Cerebellar cortex (tissue), 1 donor: ENCODE measurements around the gene GSTA3.
"Not testable (repeated sequence)": the region's sequence is repeated elsewhere in the genome, so short reads cannot be mapped to it uniquely, and the experiment has no call there.

Experiments used
- DNase-seq: peaks from one replicate; pipeline ENCODE4 v3.0.0-alpha.2; 2015; ENCODE audit warnings: low spot score

The GSTA3 gene

DNA sequence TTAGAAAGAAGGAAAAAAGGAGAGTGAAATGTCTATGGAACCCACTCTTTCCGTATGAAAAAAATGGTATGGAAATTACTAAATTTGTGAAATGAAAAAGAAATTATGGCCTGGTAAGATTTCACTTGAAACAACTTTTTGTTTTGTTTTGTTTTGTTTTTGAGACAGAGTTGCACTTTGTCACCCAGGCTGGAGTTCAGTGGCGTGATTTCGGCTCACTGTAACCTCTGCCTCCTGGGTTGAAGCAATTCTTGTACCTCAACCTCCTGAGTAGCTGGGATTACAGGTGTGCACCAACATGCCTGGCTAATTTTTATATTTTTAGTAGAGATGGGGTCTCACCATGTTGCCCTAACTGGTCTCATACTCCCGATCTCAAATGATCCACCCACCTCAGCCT lies 51.1 kb downstream of the GSTA3 start:
- DNase-seq = no peak

DNA sequence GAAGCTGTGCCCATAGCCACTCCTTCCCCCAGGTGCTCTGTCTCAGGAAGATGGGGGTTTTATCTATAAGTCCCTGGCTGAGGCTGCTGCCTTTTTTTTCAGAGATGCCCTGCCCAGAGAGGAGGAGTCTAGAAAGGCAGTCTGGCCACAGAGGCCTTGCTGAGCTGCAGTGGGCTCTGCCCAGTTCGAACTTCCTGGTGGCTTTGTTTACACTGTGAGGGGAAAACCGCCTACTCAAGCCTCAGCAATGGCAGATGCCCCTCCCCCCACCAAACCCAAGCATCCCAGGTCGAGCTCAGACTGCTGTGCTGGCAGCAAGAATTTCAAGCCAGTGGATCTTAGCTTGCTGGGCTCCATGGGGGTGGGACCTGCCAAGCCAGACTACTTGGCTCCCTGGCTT lies 53.4 kb downstream of the GSTA3 start:
- DNase-seq = not testable (repeated sequence)

DNA sequence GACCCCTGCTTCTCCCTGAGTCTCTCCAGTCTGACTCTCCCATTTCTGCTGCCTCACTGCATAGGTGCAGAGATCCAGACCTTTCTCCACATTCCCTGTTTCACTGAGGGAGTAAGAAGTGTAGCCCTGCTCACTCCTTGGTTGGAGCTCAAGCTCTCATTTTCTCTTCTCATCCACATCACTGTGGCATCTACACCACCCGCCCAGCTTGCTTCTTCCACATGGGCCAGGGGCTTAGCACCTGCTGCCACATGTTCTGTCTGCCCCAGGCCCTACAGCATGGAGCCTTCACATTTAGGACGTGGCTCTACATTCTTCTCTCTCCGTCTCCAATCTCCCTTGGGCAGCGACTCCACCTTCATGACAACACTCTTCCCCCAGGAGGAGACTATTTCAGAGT lies 60.4 kb downstream of the GSTA3 start:
- no peak for DNase-seq
